GM18517 (cell line): ENCODE measurements around the gene PTCHD1.

ENCODE experiments used
- ATAC-seq: cut with Tn5 transposase; IDR thresholded peaks from one replicate; pipeline ENCODE4 v1.9.1; 2021; ENCODE audit warnings: mild to moderate bottlenecking, moderate library complexity; ENCODE audit not compliant: unreplicated experiment

Gene PTCHD1

DNA sequence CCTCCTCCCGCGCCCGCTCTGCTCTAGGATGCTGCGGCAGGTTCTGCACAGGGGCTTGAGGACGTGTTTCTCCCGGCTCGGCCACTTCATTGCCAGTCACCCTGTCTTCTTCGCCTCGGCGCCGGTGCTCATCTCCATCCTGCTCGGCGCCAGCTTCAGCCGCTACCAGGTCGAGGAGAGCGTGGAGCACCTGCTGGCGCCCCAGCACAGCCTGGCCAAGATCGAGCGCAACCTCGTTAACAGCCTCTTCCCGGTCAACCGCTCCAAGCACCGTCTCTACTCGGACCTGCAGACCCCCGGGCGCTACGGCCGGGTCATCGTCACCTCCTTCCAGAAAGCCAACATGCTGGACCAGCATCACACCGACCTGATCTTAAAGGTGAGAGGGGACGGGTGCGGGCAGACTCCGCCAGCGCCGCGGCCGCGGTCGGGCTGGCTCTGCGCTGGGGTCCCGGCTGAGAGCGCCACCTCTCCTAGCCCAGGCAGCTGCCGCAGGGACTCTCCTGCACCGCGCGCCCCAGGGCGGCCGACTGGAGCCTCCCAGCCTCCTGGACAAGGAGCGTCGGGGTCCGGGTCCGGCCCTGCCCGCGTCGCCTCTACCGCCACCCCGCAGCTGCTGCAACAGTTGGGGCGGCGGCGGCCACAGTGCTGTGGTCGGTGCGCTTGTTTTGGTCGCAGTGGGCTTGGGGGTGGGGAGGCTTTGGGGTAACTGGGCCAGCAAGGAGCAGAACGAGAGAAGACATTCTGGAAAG, at the start of gene PTCHD1:
Gene PTCHD1 (plus strand): TSS at position 2 of the 752 bp plus-strand sequence. CDS start 27 bp downstream, at position 29.
- ATAC-seq, result no peak

DNA sequence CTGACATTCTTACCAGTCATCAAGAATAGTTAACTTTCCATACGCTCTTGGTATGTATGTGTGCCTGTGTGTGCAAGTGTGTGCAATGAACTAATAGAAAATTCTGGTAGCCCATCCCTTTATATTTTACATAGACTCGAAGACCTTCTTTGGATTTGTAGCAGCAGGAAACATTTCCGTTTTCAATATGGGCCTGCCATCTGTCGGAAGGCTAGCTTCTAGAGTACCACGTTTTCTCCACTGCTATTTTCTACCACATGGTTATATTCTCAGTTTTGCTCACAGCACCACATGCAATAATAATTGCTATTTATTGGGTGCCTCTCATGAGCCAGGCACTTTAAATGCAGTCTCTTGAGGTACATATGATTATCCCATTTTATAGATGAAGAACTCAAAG, 47.9 kb upstream of the PTCHD1 start:
- no peak for ATAC-seq

DNA sequence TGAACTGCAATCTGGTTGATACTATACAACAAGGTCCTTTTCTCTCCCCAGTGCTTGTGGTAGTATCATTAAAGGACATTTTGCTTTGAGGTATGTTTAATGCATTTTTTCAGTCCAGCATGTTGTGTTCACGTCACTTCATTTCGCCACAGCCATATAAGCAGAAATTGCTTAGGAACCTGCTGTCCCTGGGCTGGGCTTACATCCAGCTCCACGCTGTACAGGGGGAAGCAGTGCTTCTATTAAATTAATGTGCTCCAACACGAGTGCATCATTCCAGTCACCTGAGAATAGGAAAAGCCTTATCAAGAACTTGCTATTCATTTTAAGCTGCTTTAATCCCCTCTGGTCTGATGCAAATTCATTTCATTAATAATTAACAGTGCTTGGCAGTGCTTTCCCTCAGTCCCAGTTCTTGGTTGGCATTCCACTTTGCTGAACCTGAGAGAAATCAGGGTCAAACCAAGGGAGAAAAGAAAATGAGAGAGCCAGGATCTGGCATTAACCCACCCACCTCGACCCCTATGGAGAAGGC, 47.4 kb upstream of the PTCHD1 start:
- no peak for ATAC-seq

DNA sequence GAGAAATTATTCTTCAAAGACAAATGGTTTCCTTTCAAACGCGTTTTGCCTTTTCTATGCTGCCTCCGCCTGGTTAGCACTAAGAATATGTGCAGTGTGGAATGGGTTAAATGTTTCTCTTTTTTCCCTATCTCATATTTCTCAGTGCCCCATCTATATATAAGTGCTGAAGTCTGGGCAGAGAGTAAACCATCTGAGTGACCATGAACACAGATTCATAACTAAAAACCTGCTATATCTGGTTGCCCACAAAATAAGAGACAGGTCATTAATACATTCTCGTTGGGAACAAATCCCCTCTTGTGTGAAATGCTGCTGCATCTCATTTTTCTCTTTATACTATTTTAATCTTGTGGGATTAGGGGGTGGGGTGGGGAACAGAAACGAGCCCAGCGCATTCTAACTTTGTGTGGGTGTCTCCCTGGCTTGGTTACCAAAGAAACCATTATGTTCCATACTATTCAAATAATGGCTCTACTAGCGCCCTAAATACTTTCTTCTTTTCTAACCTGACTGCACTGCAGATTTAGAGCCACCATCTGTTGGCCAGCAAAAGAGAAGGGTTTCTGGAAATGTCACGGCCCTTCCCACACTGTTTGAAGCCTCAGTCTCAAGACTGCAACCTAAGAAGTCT, 42.2 kb upstream of the PTCHD1 start:
- ATAC-seq, result no peak

DNA sequence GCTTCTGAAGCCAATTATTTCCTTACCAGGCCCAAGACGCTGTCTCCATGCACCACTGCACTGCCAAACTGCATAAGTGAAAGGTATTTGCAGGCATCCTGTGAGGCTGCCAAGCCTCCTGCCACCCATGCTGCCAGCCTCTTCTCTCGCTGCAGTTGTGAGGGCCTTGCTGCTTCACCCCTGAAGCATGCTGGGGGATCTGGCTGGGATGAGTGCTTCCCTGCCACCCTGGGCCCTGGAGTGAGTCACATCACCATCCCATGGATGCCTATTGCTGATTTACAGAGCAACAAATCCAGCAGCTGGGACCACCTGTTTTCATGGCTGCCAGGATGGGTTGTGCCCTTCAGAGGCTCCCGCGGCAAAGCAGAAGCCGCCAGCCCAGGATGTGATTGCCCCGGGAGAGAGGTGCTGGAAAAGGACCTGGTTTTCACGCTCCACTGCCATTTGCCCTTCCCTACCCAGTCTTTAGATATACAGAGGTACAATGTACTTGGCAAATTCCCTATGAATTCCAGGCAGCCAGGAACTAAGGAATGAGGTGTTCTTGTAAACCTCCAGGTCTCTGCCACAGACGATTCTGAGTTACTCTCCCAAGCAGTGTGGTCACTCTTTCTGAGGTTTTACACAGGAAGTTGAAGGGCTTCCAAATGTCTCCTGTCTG, 41.5 kb upstream of the PTCHD1 start:
- ATAC-seq, result no peak

DNA sequence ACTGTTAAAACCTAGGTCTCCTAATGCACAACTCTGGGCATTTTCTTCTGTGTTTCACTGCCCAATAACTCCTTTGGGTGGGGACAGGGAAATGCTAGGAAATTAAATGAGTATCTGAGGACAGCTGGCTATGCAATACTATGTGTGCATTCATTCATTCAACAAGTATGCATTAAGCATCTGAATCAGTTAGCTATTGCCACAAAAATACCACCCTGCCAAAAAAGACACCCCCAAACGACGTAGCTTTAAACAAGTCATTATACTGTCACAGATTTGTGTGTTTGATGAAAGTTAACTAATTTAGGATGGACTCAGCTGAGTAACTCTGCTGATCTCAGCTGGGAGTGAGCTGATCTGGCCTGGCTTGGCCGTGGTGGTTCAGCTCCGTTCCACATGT, 29.8 kb upstream of the PTCHD1 start:
- no peak for ATAC-seq

DNA sequence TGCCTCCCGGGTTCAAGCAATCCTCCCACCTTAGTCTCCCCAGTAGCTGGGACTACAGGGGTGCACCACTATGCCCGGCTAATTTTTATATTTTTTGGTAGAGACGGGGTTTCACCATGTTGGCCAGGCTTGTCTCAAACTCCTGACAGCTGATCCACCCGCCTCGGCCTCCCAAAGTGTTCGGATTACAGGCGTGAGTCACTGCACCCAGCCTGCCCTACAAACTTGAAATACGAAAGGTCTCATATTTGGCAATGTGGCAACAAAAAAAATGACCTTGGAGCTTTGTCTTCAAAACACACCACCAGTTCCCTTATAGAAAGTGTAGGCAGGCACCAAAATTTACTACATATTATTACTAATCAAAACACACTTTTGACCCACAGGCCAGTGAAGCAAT, 22.9 kb upstream of the PTCHD1 start:
- no peak for ATAC-seq

DNA sequence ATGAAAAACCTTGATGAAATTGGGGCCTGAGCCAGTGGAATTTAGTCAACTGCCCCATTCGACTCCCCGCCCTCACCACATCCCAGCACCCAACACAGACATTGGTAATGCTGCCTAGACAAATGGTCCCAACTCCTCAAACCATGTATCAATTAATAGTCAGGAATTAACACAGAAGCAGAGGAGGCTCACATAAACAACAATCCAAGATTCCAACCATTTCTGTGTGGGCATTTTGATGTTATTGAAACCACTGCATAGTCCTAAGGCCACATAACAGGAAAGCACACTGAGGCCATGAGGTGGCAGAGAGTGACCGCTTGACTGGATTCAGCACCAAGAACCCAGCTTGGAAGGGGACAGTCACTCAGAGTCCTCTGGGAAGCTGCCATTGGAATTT, 22.5 kb upstream of the PTCHD1 start:
- ATAC-seq, result no peak

DNA sequence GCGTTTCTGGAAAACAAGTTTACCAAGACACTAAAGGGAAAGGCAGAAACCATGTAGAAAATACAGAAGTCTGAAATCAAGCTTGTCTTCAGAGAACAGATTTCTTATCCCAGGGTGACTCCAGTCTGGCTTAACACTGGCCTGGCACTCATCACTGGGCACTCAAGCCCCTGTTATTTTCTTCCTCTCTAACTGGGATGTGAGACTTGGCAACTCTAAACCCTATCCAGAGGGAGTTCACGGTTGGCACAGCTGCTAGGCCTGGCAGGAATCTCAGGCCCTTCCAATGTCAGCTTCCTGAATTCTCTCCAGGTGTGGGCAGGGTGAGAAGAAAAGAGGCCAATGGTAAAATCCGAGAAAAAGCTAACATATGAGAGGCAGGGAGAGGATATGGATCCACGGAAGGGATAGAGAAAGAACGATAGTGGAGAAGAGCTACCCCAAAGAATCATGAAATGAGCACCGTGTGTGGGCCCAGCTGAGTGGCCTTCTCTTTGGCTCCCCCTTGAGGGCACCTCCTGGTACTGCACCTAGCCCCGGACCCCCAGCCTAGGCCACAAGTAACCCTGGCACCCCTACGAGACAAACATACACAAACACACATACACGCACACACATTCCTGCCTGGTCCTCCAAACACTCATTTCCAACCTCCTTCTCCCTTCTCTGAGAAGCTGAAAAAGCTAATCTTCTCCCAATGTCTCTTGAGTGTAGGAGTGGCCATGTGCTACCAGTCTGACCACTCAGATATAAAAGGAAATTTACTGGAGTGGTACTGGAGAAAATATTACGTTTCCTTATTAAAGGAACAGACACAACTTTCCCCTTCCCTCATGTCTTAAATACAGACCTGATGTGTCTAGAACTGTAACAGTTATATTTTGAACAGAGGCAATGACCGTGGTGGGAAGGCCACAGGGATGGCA, 16.6 kb upstream of the PTCHD1 start:
- ATAC-seq, result peak; percentile 57

DNA sequence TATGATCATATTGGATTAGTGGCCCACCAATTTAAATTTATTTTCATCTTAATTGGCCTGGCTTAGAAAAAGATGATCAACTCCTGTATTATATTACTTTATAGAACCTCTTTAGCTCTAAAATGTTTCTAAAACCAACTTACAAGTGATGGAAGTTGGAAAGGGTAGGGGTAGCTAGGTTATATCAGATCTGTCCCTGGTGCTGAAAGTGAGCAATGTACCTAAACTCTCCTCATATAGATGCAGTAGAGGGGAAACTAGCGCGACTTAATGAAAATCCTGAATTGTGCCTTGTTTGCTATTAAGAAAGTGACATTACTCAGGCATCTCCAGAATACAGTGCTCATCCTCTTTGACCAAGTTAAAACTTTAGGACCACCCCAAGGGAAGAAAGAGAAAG, 7.5 kb upstream of the PTCHD1 start:
- ATAC-seq, result no peak

DNA sequence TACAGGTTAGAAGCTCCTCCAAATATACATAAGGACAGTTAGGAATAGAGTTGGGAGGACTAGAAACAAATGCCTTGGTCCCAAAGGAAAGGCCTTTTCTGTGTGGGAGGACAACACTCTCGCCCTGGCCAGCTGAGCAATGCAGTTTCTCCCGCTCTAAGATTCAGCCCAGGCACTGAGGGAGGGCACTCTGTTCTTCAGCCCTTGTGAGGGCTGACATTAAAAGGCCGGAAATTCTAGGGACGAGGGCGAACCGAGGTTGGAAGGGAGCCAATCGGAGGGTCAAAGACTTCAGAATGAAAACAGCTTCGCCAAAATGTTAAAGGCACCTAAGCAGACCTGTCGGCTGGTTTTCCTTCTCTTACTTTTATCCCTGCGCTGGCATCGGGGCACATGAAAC, 2.9 kb upstream of the PTCHD1 start:
- ATAC-seq, result no peak

DNA sequence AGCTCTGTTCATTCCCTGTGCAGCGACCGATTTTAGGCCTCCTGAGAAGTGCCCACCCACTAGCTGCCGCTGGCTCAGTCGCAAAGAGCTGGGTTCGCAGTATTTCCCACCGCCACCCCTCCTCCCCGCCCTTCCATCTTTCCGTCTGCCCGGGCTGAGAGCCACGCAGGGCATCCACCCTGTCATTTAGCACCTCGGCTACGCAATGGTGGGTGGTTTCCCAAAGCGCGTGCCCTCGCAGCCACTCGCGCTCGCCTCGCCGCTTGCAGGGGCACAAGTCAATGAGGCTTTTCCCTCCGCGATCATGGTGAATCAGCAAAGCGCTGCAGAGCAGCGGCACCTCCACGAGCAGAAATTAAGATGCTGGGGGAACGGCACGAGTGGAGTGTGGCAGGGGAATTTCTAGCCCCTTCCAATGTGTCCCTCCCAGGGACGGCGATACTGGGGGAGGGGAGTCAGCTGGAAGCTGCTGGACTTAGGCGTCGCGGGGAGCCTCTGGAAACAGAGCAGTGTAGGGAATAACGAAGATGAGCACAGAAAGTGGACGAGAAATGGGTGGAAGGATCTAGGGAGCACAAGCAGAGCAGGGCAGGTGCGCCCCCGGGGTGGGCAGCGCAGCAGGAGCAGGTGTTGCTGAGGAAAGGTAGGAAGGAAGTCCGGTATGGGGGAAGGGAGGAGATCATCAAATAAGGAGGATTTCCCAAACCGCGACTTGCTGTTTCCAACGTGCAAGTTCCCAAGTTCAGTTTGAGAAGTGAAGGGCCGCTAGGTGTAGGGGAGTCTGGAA, 2.4 kb upstream of the PTCHD1 start:
- ATAC-seq, result no peak

DNA sequence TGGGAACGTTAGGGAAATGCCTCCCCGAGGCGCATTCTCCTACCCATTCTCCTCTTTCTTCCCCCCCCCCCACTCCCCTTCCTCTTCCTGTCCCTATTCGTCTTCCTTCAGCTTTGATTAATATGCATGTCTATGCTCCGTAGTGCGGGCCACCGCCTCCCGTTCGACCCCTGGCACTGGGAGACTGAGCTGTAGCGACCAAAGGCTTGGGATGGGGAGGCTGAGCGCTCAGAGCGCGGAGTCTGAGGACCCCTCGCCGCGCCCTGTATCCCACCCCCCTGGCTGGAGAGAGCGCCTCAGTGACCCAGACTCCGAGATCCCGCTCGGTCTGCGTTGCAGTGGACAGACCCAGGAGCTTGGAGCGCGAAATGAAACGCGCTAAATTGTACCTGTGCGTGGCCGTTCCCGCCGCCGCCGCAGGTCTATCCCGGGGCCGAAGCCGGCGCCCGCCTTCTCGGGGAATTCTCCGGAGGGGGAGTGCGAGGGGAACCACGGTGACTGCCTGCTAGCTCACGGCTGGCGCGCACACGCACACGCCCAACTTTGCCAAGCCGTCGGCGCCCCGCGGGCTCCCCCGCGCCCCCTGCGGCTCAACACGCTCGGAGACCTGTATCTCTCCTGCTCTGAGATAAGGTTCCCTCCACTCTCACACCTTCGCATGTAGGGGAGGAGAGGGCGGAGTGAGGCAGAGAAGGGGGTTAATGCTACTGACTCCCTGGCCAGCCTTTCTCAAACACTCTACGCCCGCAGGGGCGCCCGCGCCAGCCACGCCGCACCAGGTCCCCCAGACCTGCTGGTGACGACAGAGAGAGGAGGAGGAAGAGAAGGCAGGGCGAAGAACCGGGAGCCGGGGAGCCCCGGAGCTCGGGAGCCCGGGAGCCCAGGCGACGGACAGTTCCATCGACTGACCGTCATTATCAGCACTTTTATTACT, 1.5 kb upstream of the PTCHD1 start:
- ATAC-seq, result no peak

DNA sequence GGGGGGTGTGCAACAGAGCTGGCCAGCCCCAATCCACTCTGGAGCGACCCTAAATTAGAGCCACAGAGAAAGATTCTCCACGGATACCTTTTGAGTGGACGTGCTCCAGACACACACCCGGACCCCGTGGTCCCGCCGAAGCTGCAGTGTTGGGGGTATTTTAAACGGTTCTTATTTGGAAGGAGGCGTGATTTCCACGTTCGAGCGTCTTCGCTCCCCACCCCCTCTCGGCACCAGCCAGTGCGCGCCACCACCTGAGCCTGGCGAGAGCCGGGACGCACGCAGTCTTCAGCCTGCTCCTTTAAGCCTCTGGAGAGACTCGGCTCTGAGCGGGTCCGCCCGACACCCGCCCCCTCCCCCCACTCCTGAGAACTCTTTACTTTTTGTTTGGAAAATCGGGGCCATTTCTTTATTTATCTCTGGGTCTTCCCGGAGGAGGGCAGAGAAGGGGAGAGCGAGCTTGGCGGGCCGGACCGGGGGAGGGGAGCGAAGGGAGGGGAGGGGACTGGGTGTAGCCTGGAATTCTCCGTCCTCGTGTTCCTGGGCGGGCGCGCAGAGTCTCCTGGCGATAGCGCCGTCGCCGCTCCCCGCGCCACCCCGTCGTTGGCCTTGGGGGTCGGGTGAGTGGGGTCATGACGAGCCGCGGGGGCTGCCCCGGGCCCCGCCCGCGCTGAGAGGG, 668 bp upstream of the PTCHD1 start:
- no peak for ATAC-seq

DNA sequence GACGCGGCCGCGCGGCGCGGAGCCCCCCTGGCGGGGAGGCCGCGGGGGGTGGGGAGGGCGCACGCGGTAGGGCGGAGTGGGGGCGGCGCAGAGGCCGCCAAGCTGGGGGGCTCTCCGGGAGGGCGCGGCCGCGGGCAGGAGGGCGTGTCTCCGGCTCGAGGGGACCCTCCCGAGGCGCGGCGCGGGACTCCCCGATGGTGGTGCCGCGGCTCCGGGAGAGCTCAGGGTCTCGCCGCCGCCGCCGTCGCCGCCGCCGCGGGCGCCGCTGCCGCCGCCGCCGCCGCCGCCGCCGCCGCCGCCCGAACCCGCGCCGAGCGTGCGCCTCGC, 165 bp upstream of the PTCHD1 start:
- ATAC-seq, result no peak

DNA sequence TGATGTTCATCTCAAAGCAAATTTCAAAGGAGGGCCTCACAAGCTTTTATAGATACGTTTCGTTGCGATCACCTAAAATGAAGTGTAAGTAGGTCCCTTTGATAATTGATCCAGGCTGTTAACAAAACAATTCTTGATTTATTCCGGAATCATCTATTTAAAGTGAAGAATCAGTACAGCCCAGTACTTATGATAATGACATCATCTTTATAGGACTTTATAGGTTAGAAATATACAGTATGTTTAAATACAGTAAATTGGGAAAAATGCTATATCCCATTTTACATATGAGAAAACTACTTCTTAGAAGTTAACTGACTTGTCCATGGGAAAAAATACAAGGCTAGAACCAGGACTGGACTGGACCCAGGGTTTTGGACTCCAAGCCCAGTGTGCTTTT, 3.7 kb downstream of the PTCHD1 start:
- ATAC-seq, result no peak

DNA sequence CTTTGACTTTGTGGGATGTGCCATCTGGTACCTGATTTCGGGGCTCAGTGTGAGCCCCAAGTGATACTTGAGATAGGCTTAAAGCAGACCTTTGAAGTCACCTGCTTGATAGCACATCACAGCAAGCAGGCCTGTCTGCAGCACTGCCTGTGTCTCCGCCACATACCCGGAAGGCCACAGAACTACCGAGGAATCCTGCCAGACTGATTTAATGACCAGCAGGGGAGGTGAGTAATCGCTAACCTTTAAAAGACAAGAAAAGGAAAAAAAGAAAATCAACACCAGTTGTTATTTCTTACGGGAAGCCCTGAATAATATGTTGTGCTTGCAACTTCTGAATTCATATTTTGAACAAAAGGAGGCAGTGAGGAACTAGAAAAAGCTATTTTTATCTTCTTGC, 6.8 kb downstream of the PTCHD1 start:
- ATAC-seq, result no peak

DNA sequence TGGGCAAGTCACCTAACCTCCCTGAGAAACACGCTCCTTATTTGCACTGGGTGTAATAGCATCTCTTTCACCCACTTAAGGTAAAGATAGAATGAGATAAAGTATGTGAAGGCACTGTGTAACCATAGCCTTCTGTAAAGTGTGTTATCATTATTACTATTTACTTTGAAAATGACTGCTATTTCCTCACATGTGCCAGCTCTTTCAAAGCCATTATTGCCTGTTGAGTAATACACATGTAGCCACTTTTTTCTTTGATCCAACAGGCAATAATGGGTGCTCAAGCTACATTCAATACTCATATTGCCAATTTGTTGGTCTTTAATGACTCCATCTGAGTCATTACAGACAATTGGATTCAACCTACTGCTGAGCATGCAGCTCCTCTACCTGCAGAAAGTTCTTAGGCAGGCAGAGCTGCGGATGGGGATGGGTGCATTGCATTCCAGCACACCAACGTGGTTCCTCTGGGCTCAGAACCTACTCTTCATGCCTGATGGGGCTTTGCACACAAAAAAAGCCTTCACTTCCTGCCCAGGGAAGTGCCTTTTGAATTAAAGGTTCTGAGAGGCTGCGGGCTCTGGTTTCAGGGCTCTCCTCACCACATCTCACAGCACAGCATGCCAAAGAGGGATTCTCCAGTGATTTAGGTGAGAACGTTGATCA, 9.7 kb downstream of the PTCHD1 start:
- ATAC-seq, result no peak
